Measurements from ENCODE around the gene SLC20A1. TPM values are rescaled to one million over a fixed set of nuclear protein-coding genes. Genes with fewer than 3 reads are reported as not detected.

Gene SLC20A1
- total RNA-seq, 1 experiment from 2014 or later, result 154 TPM

DNA sequence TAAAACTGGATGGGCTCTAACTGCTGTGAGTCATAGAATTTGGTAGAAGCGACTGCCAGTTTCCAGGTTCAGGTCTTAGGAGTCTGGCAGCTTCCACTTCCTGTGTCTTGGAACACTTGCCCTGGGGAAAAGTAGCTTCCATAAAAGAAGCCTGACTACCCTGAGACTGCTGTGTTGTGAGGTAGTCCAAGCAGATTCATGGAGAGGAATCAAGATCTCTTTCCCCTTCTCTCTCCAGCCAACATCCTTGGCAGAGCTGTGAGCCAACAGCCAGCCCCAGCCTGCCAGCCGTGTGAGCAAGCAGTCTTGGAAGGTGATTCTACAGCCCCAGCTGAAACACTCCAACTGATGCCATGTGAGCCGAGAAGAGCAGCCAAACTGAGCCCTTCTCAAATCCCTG is 33.7 kb downstream of the SLC20A1 start:
- RAD21 ChIA-PET (ENCODE audit: low non-redundant PET in 1 of 2, low total read pairs in 2 of 2, uncharacterized antibody in 2 of 2, unreplicated experiment in 2 of 2), result no interaction called here
- no peak overlapping the region for H2AFZ ChIP-seq (ENCODE audit: low read depth, low read length, poor library complexity, severe bottlenecking)
- H3K4me1 ChIP-seq (ENCODE audit: control insufficient read depth in 1 of 2, insufficient read depth in 2 of 2, low read length in 2 of 2), result peaks cover 0 to 8% of the 10 kb centered on the region in 2 experiments; a peak in 1 of 4 replicates
- no TSS peak for BruUV-seq (replicated peaks)
- no peak overlapping the region for H3K27ac ChIP-seq (ENCODE audit: low read depth, low read length)
- ATAC-seq (no peak), DNase-seq (ENCODE audit: low read depth, low spot score) (no peak)
- H3K36me3 ChIP-seq (ENCODE audit: control insufficient read depth in 1 of 2, insufficient read depth in 2 of 2, low read length in 2 of 2), result no peaks in the 10 kb centered on the region
- intact Hi-C loops (cut with micrococcal nuclease), result no loop called here
- no peak overlapping the region for H3K4me2 ChIP-seq (ENCODE audit: low read length)
- H3K27me3 ChIP-seq (ENCODE audit: insufficient read depth, low read length), result no peaks in the 10 kb centered on the region
- H3K79me2 ChIP-seq (ENCODE audit: insufficient read depth, low read length), result no peaks in the 10 kb centered on the region
- no peaks in the 10 kb centered on the region for H3K9me2 ChIP-seq (ENCODE audit: insufficient read depth)
- no peaks in the 10 kb centered on the region for H3K9me3 ChIP-seq (ENCODE audit: control insufficient read depth in 1 of 2, insufficient read depth in 1 of 2, low read depth in 1 of 2, low read length in 2 of 2)
- H3K4me3 ChIP-seq (replicated peaks in 1 of 2; ENCODE audit: low read depth in 1 of 2, low read length in 2 of 2), result no peak overlapping the region
- no peak overlapping the region for H3K9ac ChIP-seq (ENCODE audit: low read length)
- POLR2A ChIA-PET, result interaction anchor here (1.7 kb wide), 1 partner anchor 15 kb away, joined by 3 read pairs; no protein-coding TSS in a partner anchor
- CTCF ChIA-PET, result interaction anchor here (3.5 kb wide), 1 partner anchor 11 kb away, joined by 14 read pairs; no protein-coding TSS in a partner anchor
- H4K20me1 ChIP-seq (ENCODE audit: insufficient read depth), result no peaks in the 10 kb centered on the region
- TF ChIP-seq POLR2A (IDR thresholded peaks at IDR 0.05; ENCODE audit: borderline replicate concordance, extremely low read depth, insufficient read depth, insufficient read length) (no peak), TCF7L2 (IDR thresholded peaks at IDR 0.05; ENCODE audit: borderline replicate concordance, extremely low read depth, insufficient read depth, insufficient read length) (no peak), FOSL1 (IDR thresholded peaks at IDR 0.05; ENCODE audit: low read depth) (no peak), EZH2 (IDR thresholded peaks at IDR 0.05) (no peak), SP1 (IDR thresholded peaks at IDR 0.05; ENCODE audit: low read depth) (no peak), ZFX (IDR thresholded peaks at IDR 0.05) (no peak), ZNF274 (IDR thresholded peaks at IDR 0.05; ENCODE audit: low read depth, low read length) (no peak), CEBPB (IDR thresholded peaks at IDR 0.05; ENCODE audit: low read depth) (no peak), YY1 (IDR thresholded peaks at IDR 0.05; ENCODE audit: extremely low read depth, insufficient replicate concordance, low read depth, low read length) (no peak), EZH2phosphoT487 (IDR thresholded peaks at IDR 0.05; ENCODE audit: borderline replicate concordance) (no peak)

DNA sequence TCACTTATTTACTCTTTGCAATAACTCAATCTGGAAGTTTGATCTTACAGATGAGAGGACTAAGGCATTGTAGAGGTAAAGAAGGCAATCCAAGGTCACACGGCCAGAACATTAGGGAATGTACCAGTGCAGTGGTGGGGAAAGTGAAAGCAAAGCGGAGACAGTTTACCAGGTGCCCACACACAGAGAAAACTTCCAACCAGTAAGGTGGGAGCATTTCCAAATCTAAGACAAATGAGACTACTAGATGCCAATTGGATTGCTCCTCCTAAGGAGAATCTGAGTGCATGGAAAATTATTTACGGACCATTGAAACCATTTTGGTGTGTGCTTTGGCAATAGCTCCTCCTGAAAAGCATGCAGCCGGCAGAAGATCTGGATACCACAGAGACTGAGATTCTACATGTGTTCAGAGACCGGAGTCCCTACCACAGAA is 34.9 kb downstream of the SLC20A1 start:
- ChIA-PET POLR2A (interaction anchor here (1.7 kb wide), 1 partner anchor 17 kb away, joined by 3 read pairs; no protein-coding TSS in a partner anchor), RAD21 (ENCODE audit: low non-redundant PET in 1 of 2, low total read pairs in 2 of 2, uncharacterized antibody in 2 of 2, unreplicated experiment in 2 of 2) (no interaction called here), CTCF (interaction anchor here (3.5 kb wide), 1 partner anchor 10 kb away, joined by 14 read pairs; no protein-coding TSS in a partner anchor)
- Histone ChIP-seq H3K9ac (ENCODE audit: low read length) (no peak overlapping the region), H3K27me3 (ENCODE audit: insufficient read depth, low read length) (no peaks in the 10 kb centered on the region), H3K36me3 (ENCODE audit: control insufficient read depth in 1 of 2, insufficient read depth in 2 of 2, low read length in 2 of 2) (no peaks in the 10 kb centered on the region), H3K4me3 (replicated peaks in 1 of 2; ENCODE audit: low read depth in 1 of 2, low read length in 2 of 2) (no peak overlapping the region), H3K4me1 (ENCODE audit: control insufficient read depth in 1 of 2, insufficient read depth in 2 of 2, low read length in 2 of 2) (peaks cover 0 to 8% of the 10 kb centered on the region in 2 experiments; a peak in 1 of 4 replicates), H3K9me3 (ENCODE audit: control insufficient read depth in 1 of 2, insufficient read depth in 1 of 2, low read depth in 1 of 2, low read length in 2 of 2) (no peaks in the 10 kb centered on the region), H2AFZ (ENCODE audit: low read depth, low read length, poor library complexity, severe bottlenecking) (no peak overlapping the region), H4K20me1 (ENCODE audit: insufficient read depth) (no peaks in the 10 kb centered on the region), H3K79me2 (ENCODE audit: insufficient read depth, low read length) (no peaks in the 10 kb centered on the region), H3K4me2 (ENCODE audit: low read length) (no peak overlapping the region), H3K27ac (ENCODE audit: low read depth, low read length) (no peak overlapping the region), H3K9me2 (ENCODE audit: insufficient read depth) (no peaks in the 10 kb centered on the region)
- BruUV-seq (replicated peaks), result no TSS peak
- no peak for TF ChIP-seq SP1 (IDR thresholded peaks at IDR 0.05; ENCODE audit: low read depth)
- no peak for TF ChIP-seq EZH2 (IDR thresholded peaks at IDR 0.05)
- no peak for TF ChIP-seq ELF1 (IDR thresholded peaks at IDR 0.05; ENCODE audit: borderline replicate concordance, low read depth)
- TF ChIP-seq, protein P1, sequence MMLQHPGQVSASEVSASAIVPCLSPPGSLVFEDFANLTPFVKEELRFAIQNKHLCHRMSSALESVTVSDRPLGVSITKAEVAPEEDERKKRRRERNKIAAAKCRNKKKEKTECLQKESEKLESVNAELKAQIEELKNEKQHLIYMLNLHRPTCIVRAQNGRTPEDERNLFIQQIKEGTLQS (IDR thresholded peaks at IDR 0.05), result no peak
- TF ChIP-seq FOSL1 (IDR thresholded peaks at IDR 0.05; ENCODE audit: low read depth), result no peak
- TF ChIP-seq ZNF274 (IDR thresholded peaks at IDR 0.05; ENCODE audit: low read depth, low read length), result no peak
- TF ChIP-seq, protein P2, sequence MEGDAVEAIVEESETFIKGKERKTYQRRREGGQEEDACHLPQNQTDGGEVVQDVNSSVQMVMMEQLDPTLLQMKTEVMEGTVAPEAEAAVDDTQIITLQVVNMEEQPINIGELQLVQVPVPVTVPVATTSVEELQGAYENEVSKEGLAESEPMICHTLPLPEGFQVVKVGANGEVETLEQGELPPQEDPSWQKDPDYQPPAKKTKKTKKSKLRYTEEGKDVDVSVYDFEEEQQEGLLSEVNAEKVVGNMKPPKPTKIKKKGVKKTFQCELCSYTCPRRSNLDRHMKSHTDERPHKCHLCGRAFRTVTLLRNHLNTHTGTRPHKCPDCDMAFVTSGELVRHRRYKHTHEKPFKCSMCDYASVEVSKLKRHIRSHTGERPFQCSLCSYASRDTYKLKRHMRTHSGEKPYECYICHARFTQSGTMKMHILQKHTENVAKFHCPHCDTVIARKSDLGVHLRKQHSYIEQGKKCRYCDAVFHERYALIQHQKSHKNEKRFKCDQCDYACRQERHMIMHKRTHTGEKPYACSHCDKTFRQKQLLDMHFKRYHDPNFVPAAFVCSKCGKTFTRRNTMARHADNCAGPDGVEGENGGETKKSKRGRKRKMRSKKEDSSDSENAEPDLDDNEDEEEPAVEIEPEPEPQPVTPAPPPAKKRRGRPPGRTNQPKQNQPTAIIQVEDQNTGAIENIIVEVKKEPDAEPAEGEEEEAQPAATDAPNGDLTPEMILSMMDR (IDR thresholded peaks at IDR 0.05 in 2 of 3, conservative IDR thresholded peaks at IDR 0.05 in 1 of 3; ENCODE audit: borderline replicate concordance in 1 of 3, insufficient read depth in 1 of 3, low read depth in 2 of 3, low read length in 2 of 3), result no peak
- intact Hi-C loops (cut with micrococcal nuclease), result no loop called here
- no peak for DNase-seq (ENCODE audit: low read depth, low spot score)
- ATAC-seq, result no peak
